ENCODE data around the gene SCCPDH. TPM values are rescaled to one million over a fixed set of nuclear protein-coding genes. Genes with fewer than 3 reads are reported as not detected.

SCCPDH gene, protein sequence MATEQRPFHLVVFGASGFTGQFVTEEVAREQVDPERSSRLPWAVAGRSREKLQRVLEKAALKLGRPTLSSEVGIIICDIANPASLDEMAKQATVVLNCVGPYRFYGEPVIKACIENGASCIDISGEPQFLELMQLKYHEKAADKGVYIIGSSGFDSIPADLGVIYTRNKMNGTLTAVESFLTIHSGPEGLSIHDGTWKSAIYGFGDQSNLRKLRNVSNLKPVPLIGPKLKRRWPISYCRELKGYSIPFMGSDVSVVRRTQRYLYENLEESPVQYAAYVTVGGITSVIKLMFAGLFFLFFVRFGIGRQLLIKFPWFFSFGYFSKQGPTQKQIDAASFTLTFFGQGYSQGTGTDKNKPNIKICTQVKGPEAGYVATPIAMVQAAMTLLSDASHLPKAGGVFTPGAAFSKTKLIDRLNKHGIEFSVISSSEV
- total RNA-seq, result 10 to 100 TPM; 25.1 to 28.9 TPM
- polyA plus RNA-seq (2013, experiment 1 of 2), result 37.9 TPM
- polyA plus RNA-seq (2013, experiment 2 of 2), result 34.1 TPM
- long read RNA-seq, experiment 1, transcript SCCPDH-201 (12 exons, 2,503 nt), result major isoform, 27 of 40 reads
- long read RNA-seq, experiment 1, partial matches to known transcripts, result 8 of 40 reads
- long read RNA-seq, experiment 1, other reads (novel, unspliced or antisense), result 5 of 40 reads
- long read RNA-seq, experiment 2, transcript SCCPDH-201 (12 exons, 2,503 nt), result major isoform, 74 of 84 reads
- long read RNA-seq, experiment 2, partial matches to known transcripts, result 5 of 84 reads
- long read RNA-seq, experiment 2, other reads (novel, unspliced or antisense), result 5 of 84 reads
- long read RNA-seq, experiment 3, transcript SCCPDH-201 (12 exons, 2,503 nt), result major isoform, 196 of 211 reads
- long read RNA-seq, experiment 3, partial matches to known transcripts, result 1 of 211 reads
- long read RNA-seq, experiment 3, other reads (novel, unspliced or antisense), result 14 of 211 reads
- long read RNA-seq, experiment 4, transcript SCCPDH-201 (12 exons, 2,503 nt), result major isoform, 110 of 118 reads
- long read RNA-seq, experiment 4, partial matches to known transcripts, result 5 of 118 reads
- long read RNA-seq, experiment 4, other reads (novel, unspliced or antisense), result 3 of 118 reads

DNA sequence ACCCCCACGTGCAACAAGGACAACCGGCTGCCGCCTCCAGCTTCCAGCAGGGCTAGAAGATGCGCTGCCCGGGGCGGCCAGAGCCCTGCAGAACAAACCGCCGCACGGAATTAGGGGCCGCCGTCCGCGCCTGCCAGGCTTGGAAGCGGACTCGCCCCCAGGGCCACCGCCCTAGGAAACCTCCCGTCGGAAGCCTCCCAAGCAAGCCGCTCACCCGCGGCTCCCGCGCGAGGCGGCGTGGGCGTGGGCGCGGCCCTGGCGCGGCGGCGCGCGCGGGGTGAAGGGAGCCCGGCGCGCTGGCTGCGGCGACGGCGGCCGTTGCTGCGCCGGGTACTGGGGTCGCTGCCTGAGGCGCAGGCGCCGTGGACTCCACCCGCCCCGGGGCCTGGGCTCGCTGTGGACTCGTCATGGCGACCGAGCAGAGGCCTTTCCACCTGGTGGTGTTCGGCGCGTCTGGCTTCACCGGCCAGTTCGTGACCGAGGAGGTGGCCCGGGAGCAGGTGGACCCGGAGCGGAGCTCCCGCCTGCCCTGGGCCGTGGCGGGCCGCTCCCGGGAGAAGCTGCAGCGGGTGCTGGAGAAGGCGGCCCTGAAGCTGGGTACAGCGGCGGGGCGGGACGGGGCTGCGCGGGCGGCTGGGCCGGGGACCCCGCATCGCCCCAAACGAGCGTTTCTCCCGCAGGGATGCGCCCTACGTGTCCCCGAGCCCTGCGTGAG lies at the start of gene SCCPDH:
TSS of gene SCCPDH (plus strand) at position 394 of the 715 bp plus-strand sequence. CDS start at position 408, 14 bp downstream.
- Mint-ChIP-seq H3K27me3 (ENCODE audit: insufficient read depth) (peaks cover 9% of the 10 kb centered on the region), H3K4me3 (peak within 1 kb of the TSS; percentile 76), H3K36me3 (ENCODE audit: low read depth) (peaks cover 30% of the 10 kb centered on the region), H3K4me1 (peaks cover 7% of the 10 kb centered on the region), H3K27ac (peak within 1 kb of the TSS; percentile 53), H3K9me3 (peaks cover 38% of the 10 kb centered on the region)
- 0 to 1% methylated on average over 4 to 89 of the region's 89 CpGs for WGBS, 2 experiments (ENCODE audit: insufficient coverage in 1 of 2, insufficient read length in 1 of 2)
- DNase-seq, result peak; percentile 89
- peaks cover 25% of the 10 kb centered on the region for H3K9me3 ChIP-seq (ENCODE audit: control insufficient read depth, low read length)
- H3K4me1 ChIP-seq (ENCODE audit: control insufficient read depth, insufficient read depth, low read length), result no peaks in the 10 kb centered on the region
- peak; percentile 11 for TF ChIP-seq CTCF (conservative IDR thresholded peaks at IDR 0.05)
- peak within 1 kb of the TSS; percentile 84 for H3K4me3 ChIP-seq (ENCODE audit: low read length)
- peaks cover 28% of the 10 kb centered on the region for H3K36me3 ChIP-seq (ENCODE audit: control insufficient read depth, insufficient read depth, low read length)
- H3K9ac ChIP-seq (ENCODE audit: extremely low read depth, low read length, poor library complexity, severe bottlenecking), result peak within 1 kb of the TSS; percentile 49
- peak within 1 kb of the TSS; percentile 57 for H3K27ac ChIP-seq (ENCODE audit: low read depth, low read length)
- H3K27me3 ChIP-seq (ENCODE audit: control insufficient read depth, insufficient read depth, low read length, poor library complexity, severe bottlenecking), result no peaks in the 10 kb centered on the region

GRCh38 chr1:246677842-246678241 lies 46.4 kb upstream of the SCCPDH start:
- no peaks in the 10 kb centered on the region for H3K36me3 Mint-ChIP-seq (ENCODE audit: low read depth)
- 89% methylated on average over 2 of the region's 2 CpGs; no CpG with 5 or more reads in 1 of the 2 experiments for WGBS, 2 experiments (ENCODE audit: insufficient coverage in 1 of 2, insufficient read length in 1 of 2)

More at GRCh38 chr1:246677842-246678241, 46.4 kb upstream of the SCCPDH start:
- Mint-ChIP-seq H3K9me3 (no peaks in the 10 kb centered on the region), H3K4me1 (no peaks in the 10 kb centered on the region), H3K4me3 (no peak overlapping the region), H3K27ac (no peak overlapping the region), H3K27me3 (ENCODE audit: insufficient read depth) (no peaks in the 10 kb centered on the region)
- no peaks in the 10 kb centered on the region for H3K9me3 ChIP-seq (ENCODE audit: control insufficient read depth, low read length)
- H3K4me1 ChIP-seq (ENCODE audit: control insufficient read depth, insufficient read depth, low read length), result no peaks in the 10 kb centered on the region
- no peak overlapping the region for H3K27ac ChIP-seq (ENCODE audit: low read depth, low read length)
- H3K36me3 ChIP-seq (ENCODE audit: control insufficient read depth, insufficient read depth, low read length), result no peaks in the 10 kb centered on the region
- no peak overlapping the region for H3K4me3 ChIP-seq (ENCODE audit: low read length)
- TF ChIP-seq CTCF (conservative IDR thresholded peaks at IDR 0.05), result no peak
- DNase-seq, result no peak
- no peak overlapping the region for H3K9ac ChIP-seq (ENCODE audit: extremely low read depth, low read length, poor library complexity, severe bottlenecking)
- H3K27me3 ChIP-seq (ENCODE audit: control insufficient read depth, insufficient read depth, low read length, poor library complexity, severe bottlenecking), result no peaks in the 10 kb centered on the region

Measured in endodermal cell (in vitro differentiated cells).